Activated B cell treated with CpG ODN at 0.5 μM for 24 hours (primary cell): Measurements from ENCODE around the gene AHSA1. TPM values are rescaled to one million over a fixed set of nuclear protein-coding genes. Genes with fewer than 3 reads are reported as not detected.

Experiments
- ATAC-seq: fragments of 200-7000 bp; cut with Tn5 transposase; one replicate; pipeline ENCODE4 v1.10.0; 2021; ENCODE audit warnings: low read depth, mild to moderate bottlenecking, moderate library complexity
- CTCF ChIA-PET: fragments of 350-600 bp; sonication (Branson Sonifier 250); formaldehyde crosslinking; loops from one replicate; lab custom pipeline; 2021; ENCODE audit warnings: antibody characterized with exemption; lab: Charles Lee
- POLR2A ChIA-PET: fragments of 350-600 bp; sonication (Branson Sonifier 250); formaldehyde crosslinking; loops from one replicate; lab custom pipeline; 2021; ENCODE audit warnings: antibody characterized with exemption; lab: Charles Lee
- DNase-seq: peaks from one replicate; pipeline ENCODE4 v3.0.0; 2022
- H3K27ac Mint-ChIP-seq: one replicate; pipeline ENCODE4 v1.8.0; 2020; ENCODE audit warnings: mixed read lengths
- H3K27me3 Mint-ChIP-seq: one replicate; pipeline ENCODE4 v1.8.0; 2021; ENCODE audit warnings: mixed read lengths
- H3K36me3 Mint-ChIP-seq: one replicate; pipeline ENCODE4 v1.8.0; 2021; ENCODE audit warnings: low read depth, mixed read lengths
- H3K4me1 Mint-ChIP-seq: one replicate; pipeline ENCODE4 v1.8.0; 2021; ENCODE audit warnings: mixed read lengths
- H3K4me3 Mint-ChIP-seq: one replicate; pipeline ENCODE4 v1.8.0; 2020; ENCODE audit warnings: mild to moderate bottlenecking, mixed read lengths
- H3K9me3 Mint-ChIP-seq: one replicate; pipeline ENCODE4 v1.8.0; 2020; ENCODE audit warnings: mixed read lengths
- CTCF ChIP-seq: fragments of 200-600 bp; IDR thresholded peaks from one replicate; pipeline ENCODE4 v1.8.0; 2022; ENCODE audit warnings: antibody characterized with exemption, mild to moderate bottlenecking
- intact Hi-C: fragments of 100-400 bp; cut with micrococcal nuclease; formaldehyde crosslinking; loops from one replicate; pipeline ENCODE4 v1.15.1; 2024
- total RNA-seq: library from RNA; stranded (reverse); gene quantifications from 2 replicates; pipeline ENCODE4 v1.2.3, GENCODE V29; 2022

AHSA1 gene
- total RNA-seq, 1 donor from 2014 or later, result 169 TPM

GRCh38 chr14:77469539-77469938 lies 11.6 kb downstream of the AHSA1 start:
- no peak overlapping the region for H3K27ac Mint-ChIP-seq
- POLR2A ChIA-PET, result interaction anchor here (0.6 kb wide), 1 partner anchor 73 kb away, joined by 4 read pairs; no protein-coding TSS in a partner anchor
- DNase-seq, result no peak

DNA sequence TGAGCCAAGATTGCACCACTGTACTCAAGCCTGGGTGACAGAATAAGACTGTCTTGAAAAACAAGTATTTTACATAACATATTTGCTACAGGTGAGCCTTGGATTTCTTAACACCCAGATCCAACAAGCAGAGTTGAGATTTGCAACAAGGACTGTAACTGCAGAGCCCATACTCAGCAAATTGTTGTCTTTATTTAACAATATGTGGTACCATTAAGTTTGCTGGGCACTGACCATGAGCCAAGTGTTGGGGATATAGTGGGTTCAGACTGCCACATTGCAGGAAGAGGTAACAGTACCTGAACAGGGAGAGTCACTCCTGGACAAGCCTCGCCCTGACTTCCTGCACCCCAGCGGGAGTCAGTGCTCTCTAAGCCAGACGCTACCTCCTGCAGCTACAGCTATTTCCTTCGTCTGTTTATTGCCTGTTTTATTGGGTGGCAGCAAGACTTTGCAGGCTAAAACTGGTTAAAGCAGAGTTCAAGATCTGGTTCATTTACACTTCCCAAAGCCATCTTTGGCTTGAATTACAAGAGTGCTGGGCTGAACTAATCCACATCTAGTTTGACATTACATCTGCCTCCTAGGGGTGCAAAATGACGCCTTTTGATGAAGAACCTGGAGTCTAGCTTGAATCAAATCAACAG lies 12.5 kb downstream of the AHSA1 start:
- Mint-ChIP-seq H3K27ac (no peak overlapping the region), H3K36me3 (peaks cover 41% of the 10 kb centered on the region), H3K9me3 (no peaks in the 10 kb centered on the region), H3K4me3 (no peak overlapping the region), H3K4me1 (no peaks in the 10 kb centered on the region), H3K27me3 (no peaks in the 10 kb centered on the region)
- no peak for ATAC-seq
- no peak for TF ChIP-seq CTCF
- POLR2A ChIA-PET, result no interaction called here
- no peak for DNase-seq
- intact Hi-C loops, result no loop called here
- CTCF ChIA-PET, result no interaction called here

More at GRCh38 chr14:77469539-77469938, 11.6 kb downstream of the AHSA1 start:
- intact Hi-C loops, result no loop called here
- no peak for TF ChIP-seq CTCF
- ATAC-seq, result no peak
- Mint-ChIP-seq H3K4me1 (no peaks in the 10 kb centered on the region), H3K9me3 (no peaks in the 10 kb centered on the region), H3K36me3 (peaks cover 49% of the 10 kb centered on the region), H3K4me3 (no peak overlapping the region), H3K27me3 (no peaks in the 10 kb centered on the region)
- CTCF ChIA-PET, result no interaction called here

DNA sequence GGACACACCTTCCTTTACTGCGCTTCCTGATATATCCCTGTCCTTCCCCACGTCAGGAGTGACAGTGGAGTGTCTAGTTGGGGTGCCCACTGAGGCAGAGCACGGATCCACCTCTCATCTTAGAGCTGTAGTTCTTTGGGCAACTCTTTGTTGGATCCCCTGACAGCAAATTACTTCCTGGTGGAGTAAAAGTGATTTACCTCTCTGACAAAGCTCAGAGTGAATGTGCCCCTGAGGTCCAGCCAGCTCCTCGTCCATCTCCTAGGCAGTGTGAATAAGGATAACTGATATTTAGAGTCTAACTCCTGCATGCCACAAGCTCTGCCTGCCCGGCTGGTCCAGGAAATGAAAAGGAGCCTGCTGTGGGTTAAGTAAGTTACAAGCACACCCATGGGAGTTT lies 16.0 kb downstream of the AHSA1 start:
- Mint-ChIP-seq H3K27ac (no peak overlapping the region), H3K36me3 (peaks cover 9% of the 10 kb centered on the region), H3K9me3 (no peaks in the 10 kb centered on the region), H3K4me3 (no peak overlapping the region), H3K4me1 (no peaks in the 10 kb centered on the region), H3K27me3 (no peaks in the 10 kb centered on the region)
- no peak for TF ChIP-seq CTCF
- POLR2A ChIA-PET, result no interaction called here
- intact Hi-C loops, result no loop called here
- CTCF ChIA-PET, result no interaction called here
- ATAC-seq, result no peak
- no peak for DNase-seq

GRCh38 chr14:77474479-77475177 lies 16.7 kb downstream of the AHSA1 start:
- no peaks in the 10 kb centered on the region for H3K9me3 Mint-ChIP-seq
- no peak overlapping the region for H3K27ac Mint-ChIP-seq
- no peaks in the 10 kb centered on the region for H3K4me1 Mint-ChIP-seq
- H3K27me3 Mint-ChIP-seq, result no peaks in the 10 kb centered on the region
- DNase-seq (no peak), ATAC-seq (no peak)
- ChIA-PET CTCF (no interaction called here), POLR2A (no interaction called here)
- intact Hi-C loops, result no loop called here
- TF ChIP-seq CTCF, result no peak
- no peak overlapping the region for H3K4me3 Mint-ChIP-seq
- H3K36me3 Mint-ChIP-seq, result peaks cover 2% of the 10 kb centered on the region

GRCh38 chr14:77475432-77476115 lies 17.7 kb downstream of the AHSA1 start:
- no peak overlapping the region for H3K27ac Mint-ChIP-seq
- no peaks in the 10 kb centered on the region for H3K9me3 Mint-ChIP-seq
- POLR2A ChIA-PET, result interaction anchor here (0.8 kb wide), 1 partner anchor 45 kb away, joined by 3 read pairs; no protein-coding TSS in a partner anchor
- H3K4me3 Mint-ChIP-seq, result no peak overlapping the region
- H3K27me3 Mint-ChIP-seq, result no peaks in the 10 kb centered on the region
- no peak for TF ChIP-seq CTCF
- no peak for ATAC-seq
- H3K4me1 Mint-ChIP-seq, result no peaks in the 10 kb centered on the region
- no peak for DNase-seq
- no peaks in the 10 kb centered on the region for H3K36me3 Mint-ChIP-seq
- intact Hi-C loops, result no loop called here
- CTCF ChIA-PET, result no interaction called here
